ENCODE measurements around the gene TSHZ2. TPM values are rescaled to one million over a fixed set of nuclear protein-coding genes. Genes with fewer than 3 reads are reported as not detected.
A peak's percentile ranks its signal among the peaks of the same experiment; 100 is the strongest.
"Not testable (repeated sequence)": the region's sequence is repeated elsewhere in the genome, so short reads cannot be mapped to it uniquely, and the experiment has no call there.

TSHZ2 gene
- polyA plus RNA-seq, 1 donor: 14.2 TPM

DNA sequence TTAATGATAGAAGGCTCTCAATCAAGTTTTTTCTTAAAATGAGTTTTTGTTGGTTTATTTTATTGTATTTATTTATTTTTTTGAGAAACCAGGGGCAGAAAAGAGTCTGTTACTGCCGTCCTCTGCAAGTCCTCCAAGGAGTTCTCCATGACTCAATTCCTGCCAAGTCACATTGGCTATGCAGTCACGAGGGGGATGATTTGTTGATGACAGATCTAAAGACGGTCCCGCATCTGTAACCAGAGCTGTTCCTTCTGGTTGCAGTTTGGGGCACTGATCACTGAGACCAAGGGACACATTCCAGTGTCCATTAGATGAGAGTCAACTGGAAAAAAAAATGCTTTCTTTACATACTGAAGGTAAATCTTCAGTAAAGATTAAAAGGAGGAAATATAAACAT lies 13.9 kb upstream of the TSHZ2 start:
- no peak for DNase-seq

DNA sequence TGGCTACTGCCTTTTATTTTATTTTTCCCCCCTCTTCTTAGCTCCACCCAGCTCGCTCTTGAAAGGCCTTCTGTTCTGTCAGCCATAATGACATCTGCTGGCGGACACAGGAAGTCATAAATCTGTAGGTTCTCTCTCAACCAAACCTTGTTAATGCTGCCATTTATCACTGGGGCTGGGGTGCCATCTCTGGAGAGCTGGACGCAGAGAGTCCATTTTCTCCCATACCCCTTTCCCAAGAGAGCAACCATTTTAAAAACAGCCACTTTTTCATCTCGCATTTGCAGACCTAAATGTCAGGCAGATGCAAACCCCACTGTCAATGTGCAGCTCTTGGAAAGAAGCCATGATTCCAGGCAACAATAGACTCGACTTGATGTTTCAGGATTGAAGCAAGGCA lies 13.0 kb upstream of the TSHZ2 start:
- peak; percentile 77 for DNase-seq

DNA sequence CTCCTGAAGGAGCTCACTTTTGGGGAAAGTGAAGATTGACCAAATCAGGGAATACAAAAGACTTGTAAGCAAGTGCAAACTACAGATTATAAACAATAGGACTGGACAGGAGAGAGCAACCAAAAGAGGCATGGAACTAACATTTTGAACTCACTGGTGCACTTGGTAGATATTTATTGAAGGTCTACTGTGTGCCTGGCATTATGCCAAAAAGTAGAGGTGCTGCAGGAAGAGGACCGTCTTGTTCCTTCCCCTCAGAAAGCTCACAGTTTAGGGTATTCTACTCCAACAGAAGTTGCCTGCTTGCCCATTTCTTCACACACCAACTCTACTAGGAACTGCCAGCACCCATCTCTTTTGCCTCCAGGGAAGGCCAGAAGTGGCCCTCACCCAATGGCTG lies 10.0 kb upstream of the TSHZ2 start:
- DNase-seq: no peak

- no peak for DNase-seq
Measured at GRCh38 chr20:52963131-52963530, 9.0 kb upstream of the TSHZ2 start.

DNA sequence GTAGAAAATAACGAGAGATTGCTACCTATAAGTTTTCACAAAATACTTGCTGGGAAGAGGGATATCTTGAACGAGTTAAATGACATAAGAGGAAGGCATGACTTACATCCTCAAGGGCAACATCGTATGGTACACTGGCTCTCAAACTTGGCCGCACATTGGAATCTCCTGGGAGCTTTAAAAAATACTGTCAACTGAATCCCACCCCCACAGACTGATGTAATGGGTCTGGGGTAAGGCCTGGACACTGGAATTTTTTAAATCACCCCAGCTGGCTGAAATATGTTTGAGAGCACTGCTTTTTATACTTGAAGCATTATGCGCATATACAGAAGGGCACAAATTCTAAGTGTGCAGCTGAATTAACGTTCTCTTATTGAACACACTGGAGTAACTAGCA lies 8.0 kb upstream of the TSHZ2 start:
- no peak for DNase-seq

- DNase-seq: no peak
Measured at GRCh38 chr20:52965380-52965779, 6.8 kb upstream of the TSHZ2 start.

DNA sequence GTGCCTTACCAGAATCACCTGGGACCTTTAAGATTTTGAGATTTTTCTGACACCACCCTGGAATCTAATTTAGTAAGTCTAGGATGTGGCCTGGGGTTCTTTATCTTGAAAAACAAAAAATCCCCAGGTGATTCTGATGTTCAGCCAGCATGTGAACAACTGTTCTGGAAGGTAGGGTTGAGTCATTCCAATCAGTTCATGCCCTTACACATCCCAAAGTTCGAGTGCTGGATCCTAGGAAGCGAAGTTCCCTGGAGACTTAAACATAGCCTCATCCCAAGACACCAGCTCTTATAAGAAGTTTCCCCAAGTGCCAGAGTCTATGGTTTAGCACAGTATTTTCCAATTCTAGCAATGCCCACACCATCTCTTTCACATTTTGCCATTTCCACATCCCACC lies 6.3 kb upstream of the TSHZ2 start:
- no peak for DNase-seq

DNA sequence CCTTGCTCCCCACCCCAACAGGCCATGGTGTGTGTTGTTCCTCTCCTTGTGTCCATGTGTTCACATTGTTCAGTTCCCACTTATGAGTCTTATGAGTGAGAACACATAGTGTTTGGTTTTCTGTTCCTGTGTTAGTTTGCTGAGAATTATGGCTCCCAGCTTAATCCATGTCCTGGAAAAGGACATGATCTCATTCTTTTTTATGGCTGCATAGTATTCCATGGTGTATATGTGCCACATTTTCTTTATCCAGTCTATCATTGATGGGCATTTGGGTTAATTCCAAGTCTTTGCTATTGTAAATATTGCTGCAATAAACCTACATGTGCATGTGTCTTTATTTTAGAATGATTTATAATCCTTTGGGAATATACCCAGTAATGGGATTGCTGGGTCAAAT lies 5.6 kb upstream of the TSHZ2 start:
- DNase-seq: not testable (repeated sequence)

DNA sequence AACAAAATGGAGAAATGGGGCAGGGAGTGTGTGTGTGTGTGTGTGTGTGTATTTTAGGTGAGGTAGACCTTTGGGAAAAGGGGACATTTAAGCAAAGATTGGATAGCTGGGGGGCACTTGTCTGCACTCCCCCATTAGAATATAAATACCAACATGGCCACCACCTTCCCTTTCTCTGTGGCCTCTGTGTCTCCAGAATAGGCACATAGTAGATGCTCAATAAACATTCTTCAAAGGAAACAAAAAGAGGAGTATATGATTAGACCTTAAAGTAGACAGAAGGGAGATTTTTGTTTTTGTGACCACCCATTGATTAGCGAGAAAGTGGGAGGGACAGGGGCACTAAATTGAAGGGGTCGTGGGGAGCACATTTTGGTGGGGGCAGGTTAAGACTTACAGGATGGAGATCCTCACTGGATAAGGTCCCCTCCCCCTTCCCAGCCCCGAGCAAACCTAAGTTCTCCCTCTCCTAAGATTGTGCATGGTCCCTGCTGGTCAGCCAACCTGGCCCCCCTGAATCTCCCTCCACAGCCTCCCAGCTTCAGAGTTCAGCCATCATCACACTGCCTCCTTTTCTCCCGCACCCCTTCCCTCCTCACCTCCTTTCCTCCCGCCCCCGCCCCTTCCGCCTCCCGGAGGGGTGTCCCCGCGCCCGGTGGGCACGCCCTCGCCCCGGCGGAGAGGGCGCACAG lies 514 bp upstream of the TSHZ2 start:
- DNase-seq: no peak

- DNase-seq: no peak
Measured at GRCh38 chr20:52972965-52973819, 1.0 kb downstream of the TSHZ2 start.

GRCh38 chr20:52974179-52974594 lies 2.0 kb downstream of the TSHZ2 start:
- no peak for DNase-seq

DNA sequence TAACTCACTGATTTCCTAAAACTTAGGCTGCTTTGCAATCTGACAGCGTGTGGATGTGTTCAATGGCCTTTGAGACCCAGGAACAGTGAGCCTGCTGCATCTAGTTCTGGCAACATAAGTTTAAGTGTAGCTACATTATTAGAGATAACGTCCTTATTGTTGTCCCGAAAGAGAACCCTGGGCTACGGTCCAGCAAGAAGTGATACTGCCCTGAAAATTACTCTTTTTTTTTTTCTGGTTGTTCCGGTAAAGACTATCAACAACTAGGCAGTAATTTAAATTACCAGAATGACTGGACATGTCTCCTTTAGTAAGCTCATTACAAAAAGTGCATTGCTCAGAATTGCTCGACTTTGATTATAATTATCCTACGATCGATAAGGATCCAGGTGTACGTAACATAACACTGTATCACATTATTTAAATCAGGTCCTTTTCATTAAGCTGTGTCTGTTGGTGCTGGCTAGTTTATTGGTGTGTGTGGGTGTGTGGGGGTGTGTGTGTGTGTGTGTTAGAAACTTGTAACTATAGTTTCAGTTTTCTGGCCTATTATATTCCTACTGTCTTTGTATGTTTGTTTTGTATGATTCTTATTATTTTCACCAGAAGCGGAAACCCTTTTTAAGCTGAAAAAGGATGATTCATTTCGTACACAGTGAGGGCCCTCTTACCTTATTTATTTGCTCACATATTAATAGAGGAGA lies 3.0 kb downstream of the TSHZ2 start:
- no peak for DNase-seq

- DNase-seq: no peak
Measured at GRCh38 chr20:52975803-52976531, 3.8 kb downstream of the TSHZ2 start.

GRCh38 chr20:52978851-52979250 lies 6.7 kb downstream of the TSHZ2 start:
- DNase-seq: no peak

DNA sequence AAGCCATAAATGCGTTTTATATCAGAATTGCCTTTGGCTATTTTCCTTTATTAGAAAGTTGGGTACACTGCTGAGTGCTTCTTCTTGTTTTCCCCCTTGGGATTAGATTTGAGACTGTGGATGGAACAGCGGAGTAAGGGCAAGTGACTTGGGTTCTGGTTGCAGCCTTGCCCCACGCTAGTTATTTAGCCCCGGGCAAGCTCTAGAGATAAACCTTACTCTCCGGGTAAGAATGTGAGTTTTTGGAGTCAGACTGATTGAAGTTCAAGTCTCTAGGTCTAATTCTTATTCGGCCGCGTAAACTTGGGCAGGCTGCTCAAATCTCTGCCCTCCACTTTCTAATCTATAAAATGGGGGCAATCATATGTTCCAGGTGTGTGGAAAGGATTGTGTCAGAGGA lies 8.9 kb downstream of the TSHZ2 start:
- no peak for DNase-seq

DNA sequence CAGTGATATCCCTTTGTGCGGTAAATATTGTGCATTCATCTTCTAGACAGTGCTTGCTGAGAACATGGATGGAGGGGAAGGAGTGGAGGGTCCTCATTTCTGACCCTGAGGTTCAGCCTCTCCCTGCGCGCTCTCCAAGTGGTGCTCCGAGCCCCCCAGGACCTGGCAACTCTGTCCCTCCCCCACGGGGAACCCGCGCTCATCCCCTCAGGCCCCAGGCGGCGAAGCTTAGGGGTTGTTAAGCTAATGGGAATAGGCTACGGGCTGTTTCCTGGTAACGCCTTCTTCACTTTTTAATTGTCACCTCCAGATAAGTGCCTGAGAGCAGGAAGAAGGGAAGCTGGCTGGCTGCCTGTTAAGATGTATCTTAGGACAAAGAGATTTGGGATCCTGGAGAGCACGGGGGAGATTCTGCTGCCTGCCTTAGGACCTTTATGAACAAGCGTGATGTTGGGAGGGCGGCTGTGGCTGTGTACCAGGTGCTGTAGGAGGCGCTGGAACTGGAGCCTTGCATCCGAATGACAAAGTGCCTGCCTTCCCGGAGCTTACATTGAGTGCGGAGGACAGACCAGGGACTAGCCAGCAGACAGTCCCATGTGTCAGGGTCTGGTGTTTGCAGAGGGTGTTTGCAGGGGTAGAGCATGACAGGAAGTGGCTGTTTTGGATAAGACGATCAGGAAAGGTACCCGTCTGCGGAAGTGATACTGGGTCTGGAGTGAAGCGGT lies 11.7 kb downstream of the TSHZ2 start:
- DNase-seq: no peak

DNA sequence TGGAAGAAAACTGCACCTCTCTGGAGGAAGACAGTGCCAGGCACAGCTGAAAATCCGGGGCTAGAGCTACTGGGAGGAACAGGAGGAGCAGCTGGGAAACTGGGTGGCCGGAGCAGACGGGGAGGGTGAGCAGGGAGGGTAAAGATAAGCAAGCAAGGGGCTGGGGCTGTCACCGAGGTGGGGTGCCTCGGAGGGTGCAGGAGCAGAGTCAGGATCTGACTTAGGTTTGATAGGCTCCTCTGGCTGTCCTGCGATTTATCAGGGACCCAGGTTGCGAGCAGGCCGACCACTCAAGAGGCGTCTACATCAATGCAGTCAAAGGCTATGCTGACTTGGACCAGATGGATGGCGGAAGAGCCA lies 12.3 kb downstream of the TSHZ2 start:
- DNase-seq: no peak

- no peak for DNase-seq
Measured at GRCh38 chr20:52985687-52986086, 13.5 kb downstream of the TSHZ2 start.

- DNase-seq: no peak
Measured at GRCh38 chr20:52987295-52987694, 15.1 kb downstream of the TSHZ2 start.

- DNase-seq: no peak
Measured at GRCh38 chr20:52991830-52992229, 19.7 kb downstream of the TSHZ2 start.

DNA sequence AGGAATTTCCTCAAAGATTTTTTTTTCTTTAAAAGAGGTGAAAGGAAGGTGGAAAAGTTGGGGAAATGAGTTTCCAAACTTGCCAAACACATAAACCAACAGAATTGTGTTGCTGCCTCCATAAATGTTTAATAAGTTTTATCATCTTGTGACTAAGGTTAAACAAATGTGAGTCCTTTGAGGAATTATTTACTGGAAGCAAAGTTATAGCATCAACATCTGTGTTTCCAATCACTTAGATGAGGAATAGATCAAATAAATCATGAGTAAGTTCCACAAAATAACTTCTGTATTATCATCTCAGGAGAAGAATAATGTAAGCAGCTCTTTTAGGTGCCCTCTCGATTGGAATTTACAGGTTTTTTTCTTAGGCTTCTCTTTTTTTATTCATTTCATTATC lies 20.5 kb downstream of the TSHZ2 start:
- DNase-seq: no peak

GRCh38 chr20:52993076-52993475 lies 20.9 kb downstream of the TSHZ2 start:
- DNase-seq: no peak
